ENCODE data around the gene GPBAR1. TPM values are rescaled to one million over a fixed set of nuclear protein-coding genes. Genes with fewer than 3 reads are reported as not detected.

Gene GPBAR1
- total and polyA plus RNA-seq, 11 donors = 0.52 to 4.7 (median 1.2) TPM

DNA sequence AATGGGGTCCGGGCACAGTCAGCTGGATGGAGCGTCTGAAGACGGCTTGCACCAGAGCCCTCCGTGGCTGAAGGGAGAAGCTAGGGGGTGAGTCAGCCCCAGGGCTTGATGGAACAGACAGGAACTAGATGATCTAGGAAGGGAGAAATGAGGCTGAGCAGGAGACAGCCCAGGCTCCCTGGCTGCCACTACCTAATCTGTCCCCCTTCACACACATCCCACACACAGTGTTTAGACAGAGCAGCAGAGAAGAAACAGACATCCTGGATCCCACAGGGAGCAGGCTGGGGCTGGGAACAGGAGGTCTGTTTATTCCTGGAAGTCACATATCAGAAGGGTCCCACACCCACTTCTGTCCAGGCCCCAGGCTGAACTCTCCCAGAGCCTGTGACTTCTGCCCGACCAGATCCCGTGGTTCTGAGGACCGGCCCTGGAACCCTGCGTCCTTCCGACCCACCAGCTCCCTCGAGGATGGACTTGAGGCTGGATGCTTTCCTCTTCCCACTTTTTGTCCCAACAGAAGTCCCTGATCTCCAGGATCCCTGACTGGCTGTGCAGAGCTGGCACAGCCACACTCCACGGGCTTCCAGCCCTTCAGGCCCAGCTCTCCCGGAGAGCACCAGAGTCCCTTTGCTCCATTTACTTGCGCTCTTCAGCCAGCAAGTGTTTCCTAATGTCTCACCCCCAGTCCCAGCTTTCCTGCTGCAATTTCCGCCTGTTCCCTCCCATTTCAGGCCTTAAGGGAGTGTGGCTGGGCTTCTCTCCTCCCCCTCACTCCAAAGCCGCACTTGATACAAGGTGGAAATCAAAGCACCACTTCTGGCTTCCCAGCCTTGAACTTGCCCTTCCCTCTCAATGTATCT, 1.5 kb upstream of the GPBAR1 start:
- Histone ChIP-seq H3K27ac (peak overlapping the region; percentile 75 to 93 (median 88)), H3K9me3 (no peaks in the 10 kb centered on the region), H3K4me1 (peaks cover 3 to 75% (median 56%) of the 10 kb centered on the region in 12 donors), H3K4me3 (peak overlapping the region in 8 of 12 donors; percentile 6 to 29 (median 16)), H3K27me3 (no peaks in the 10 kb centered on the region), H3K36me3 (peaks cover 0 to 48% (median 35%) of the 10 kb centered on the region in 9 donors)
- WGBS, 4 donors = 26 to 34% (median 28%) methylated on average over 14 to 15 of the region's 15 CpGs
- intact Hi-C loops (cut with DNase I) = loop anchor here in 7 of 10 donors (1.0 to 5.0 kb wide), 5 partner anchors 37 to 73 kb away; partner anchors contain the start of gene ARPC2 (in 2 of the 7)
- TF ChIP-seq CTCF (IDR thresholded peaks at IDR 0.05) (peak in 1 of 12 donors; percentile 11), POLR2A (IDR thresholded peaks at IDR 0.05) (peak in 1 of 2 donors; percentile 21)
- ATAC-seq = peak; percentile 82 to 86 (median 86)
- DNase-seq = peak; percentile 78 to 87 (median 79)

- H3K4me1 ChIP-seq = peaks cover 3 to 81% (median 57%) of the 10 kb centered on the region in 12 donors
- WGBS, 4 donors = 76 to 93% (median 87%) methylated on average over 5 of the region's 5 CpGs
- H3K27me3 ChIP-seq = no peaks in the 10 kb centered on the region
- H3K4me3 ChIP-seq = peak overlapping the region in 1 of 12 donors; percentile 23
- TF ChIP-seq POLR2A (IDR thresholded peaks at IDR 0.05) = no peak
- no peak for TF ChIP-seq CTCF (IDR thresholded peaks at IDR 0.05)
- peak overlapping the region; percentile 75 to 93 (median 88) for H3K27ac ChIP-seq
- H3K36me3 ChIP-seq = peaks cover 0 to 48% (median 35%) of the 10 kb centered on the region in 9 donors
- DNase-seq (no peak), ATAC-seq (no peak)
- intact Hi-C loops (cut with DNase I) = loop anchor here in 2 of 10 donors (5.0 to 10.0 kb wide), 3 partner anchors 33 to 73 kb away; partner anchors contain the start of gene ARPC2 (in 1 of the 2)
- no peaks in the 10 kb centered on the region for H3K9me3 ChIP-seq
Measured at GRCh38 chr2:218260166-218260565, 649 bp upstream of the GPBAR1 start.

DNA sequence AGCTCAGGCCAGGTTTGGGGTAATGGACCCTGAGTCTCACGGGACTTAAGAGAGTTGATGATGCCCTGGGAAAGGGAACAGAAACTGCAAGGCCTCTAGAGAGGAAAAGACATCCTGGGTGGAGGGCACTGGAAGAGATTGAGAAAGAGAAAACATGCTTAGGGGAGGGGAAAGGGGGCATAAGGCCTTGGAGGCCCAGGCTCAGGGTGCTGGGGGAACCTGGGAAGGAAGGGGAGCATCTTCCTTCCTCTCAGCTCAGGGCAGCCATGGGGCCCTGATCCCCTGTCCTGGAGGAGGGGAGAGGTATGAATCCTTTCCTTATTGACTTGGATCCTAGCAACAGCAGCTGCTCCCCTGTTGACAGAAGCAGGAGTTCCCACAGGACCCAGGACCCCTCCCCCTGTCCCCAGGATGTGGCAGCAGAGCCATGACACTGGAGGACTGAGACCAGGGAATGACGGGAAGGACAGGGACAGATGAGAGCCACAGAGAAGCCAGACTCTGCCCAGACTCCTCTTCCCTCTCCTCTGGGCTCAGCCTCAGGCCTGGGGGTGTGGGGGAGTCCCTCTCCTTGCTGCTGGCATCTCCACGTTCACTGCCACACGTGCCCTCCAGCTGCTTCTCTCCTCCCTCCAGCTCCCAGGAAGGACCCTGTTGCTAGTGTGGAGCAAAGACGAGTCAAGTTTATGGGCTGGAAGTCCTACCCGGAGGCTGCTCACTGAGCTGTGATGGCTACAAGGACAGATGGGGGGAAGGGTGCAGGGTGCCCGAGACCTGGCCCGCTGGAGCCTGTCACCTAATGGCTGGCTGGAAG, 815 bp downstream of the GPBAR1 start:
- intact Hi-C loops (cut with DNase I) = loop anchor here in 2 of 10 donors (5.0 to 10.0 kb wide), 3 partner anchors 34 to 74 kb away; partner anchors contain the start of gene ARPC2 (in 1 of the 2)
- Histone ChIP-seq H3K4me1 (peaks cover 3 to 81% (median 57%) of the 10 kb centered on the region in 12 donors), H3K27me3 (no peaks in the 10 kb centered on the region), H3K36me3 (peaks cover 0 to 48% (median 36%) of the 10 kb centered on the region in 9 donors), H3K9me3 (no peaks in the 10 kb centered on the region), H3K27ac (peak overlapping the region in 11 of 12 donors; percentile 58 to 92 (median 88)), H3K4me3 (peak overlapping the region in 2 of 12 donors; percentile 0 to 30)
- no peak for DNase-seq
- TF ChIP-seq POLR2A (IDR thresholded peaks at IDR 0.05) = no peak
- TF ChIP-seq CTCF (IDR thresholded peaks at IDR 0.05) = no peak
- 49 to 77% (median 67%) methylated on average over 5 to 8 of the region's 8 CpGs for WGBS, 4 donors
- no peak for ATAC-seq

Measured in heart left ventricle (tissue), 16 donors.